ENCODE measurements around the gene SPINK6. TPM values are rescaled to one million over a fixed set of nuclear protein-coding genes. Genes with fewer than 3 reads are reported as not detected.

SPINK6 gene
- total and polyA plus RNA-seq, 4 donors: 0.25 TPM; not detected in 3

DNA sequence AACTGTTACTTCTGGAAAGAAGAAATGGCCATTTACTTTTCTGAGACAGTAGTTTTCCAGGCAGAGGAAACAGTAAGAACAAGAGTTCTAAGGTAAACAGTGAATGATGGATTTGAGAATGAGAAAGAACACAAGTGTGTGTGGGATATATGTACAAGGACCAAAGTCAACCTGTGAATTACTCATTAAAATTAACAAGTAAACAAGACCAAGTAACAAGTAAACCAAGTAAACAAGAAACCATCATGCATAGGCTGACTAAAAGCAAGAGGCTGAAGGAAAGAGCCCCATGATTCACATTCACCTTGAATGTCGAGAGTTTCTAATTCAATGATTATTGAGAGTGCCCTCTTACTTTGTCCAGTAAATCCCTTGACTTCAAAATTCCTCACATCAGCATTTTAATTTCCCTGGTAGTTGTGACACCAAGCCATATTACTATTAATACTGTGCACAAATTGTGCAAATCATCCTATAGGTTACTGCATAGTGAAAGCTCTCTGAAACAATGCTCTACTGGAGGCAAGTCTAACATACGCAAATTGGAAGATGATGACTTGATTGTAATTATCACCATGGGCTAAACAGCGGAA is 25.6 kb downstream of the SPINK6 start:
- ATAC-seq (ENCODE audit: insufficient read depth, low FRiP score): no peak
- no peaks in the 10 kb centered on the region for H3K4me1 ChIP-seq (ENCODE audit: control insufficient read depth in 5 of 5, insufficient read depth in 5 of 5, low read length in 5 of 5)
- 94 to 95% methylated on average over 3 of the region's 3 CpGs for WGBS, 2 donors

DNA sequence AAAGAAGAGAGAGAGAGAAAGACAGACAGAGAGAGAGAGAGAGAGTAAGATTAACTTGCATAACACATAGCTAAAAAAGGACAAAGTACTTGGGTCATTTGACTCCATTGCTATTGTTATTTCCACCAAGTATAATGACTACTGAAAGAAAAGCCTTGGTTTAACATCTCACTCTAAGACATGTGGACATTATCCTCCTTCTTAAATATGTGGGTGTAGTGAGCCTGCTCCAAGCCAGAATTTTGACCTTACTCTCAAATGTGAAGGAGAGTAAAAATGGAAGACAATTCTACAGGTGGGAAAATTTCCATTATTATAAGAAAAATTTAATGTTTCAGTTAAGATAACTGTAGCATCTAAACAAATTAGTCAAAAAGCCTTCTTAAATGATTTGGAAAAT is 27.0 kb downstream of the SPINK6 start:
- H3K4me1 ChIP-seq (ENCODE audit: control insufficient read depth in 5 of 5, insufficient read depth in 5 of 5, low read length in 5 of 5): no peaks in the 10 kb centered on the region
- H3K36me3 ChIP-seq (ENCODE audit: control insufficient read depth in 4 of 4, insufficient read depth in 4 of 4, low read length in 4 of 4): no peaks in the 10 kb centered on the region
- no peak for DNase-seq
- TF ChIP-seq, protein P1, sequence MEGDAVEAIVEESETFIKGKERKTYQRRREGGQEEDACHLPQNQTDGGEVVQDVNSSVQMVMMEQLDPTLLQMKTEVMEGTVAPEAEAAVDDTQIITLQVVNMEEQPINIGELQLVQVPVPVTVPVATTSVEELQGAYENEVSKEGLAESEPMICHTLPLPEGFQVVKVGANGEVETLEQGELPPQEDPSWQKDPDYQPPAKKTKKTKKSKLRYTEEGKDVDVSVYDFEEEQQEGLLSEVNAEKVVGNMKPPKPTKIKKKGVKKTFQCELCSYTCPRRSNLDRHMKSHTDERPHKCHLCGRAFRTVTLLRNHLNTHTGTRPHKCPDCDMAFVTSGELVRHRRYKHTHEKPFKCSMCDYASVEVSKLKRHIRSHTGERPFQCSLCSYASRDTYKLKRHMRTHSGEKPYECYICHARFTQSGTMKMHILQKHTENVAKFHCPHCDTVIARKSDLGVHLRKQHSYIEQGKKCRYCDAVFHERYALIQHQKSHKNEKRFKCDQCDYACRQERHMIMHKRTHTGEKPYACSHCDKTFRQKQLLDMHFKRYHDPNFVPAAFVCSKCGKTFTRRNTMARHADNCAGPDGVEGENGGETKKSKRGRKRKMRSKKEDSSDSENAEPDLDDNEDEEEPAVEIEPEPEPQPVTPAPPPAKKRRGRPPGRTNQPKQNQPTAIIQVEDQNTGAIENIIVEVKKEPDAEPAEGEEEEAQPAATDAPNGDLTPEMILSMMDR (IDR thresholded peaks at IDR 0.05; ENCODE audit: control extremely low read depth, extremely low read depth): no peak
- H3K27me3 ChIP-seq (ENCODE audit: control insufficient read depth in 3 of 3, insufficient read depth in 3 of 3, low read length in 2 of 3): no peaks in the 10 kb centered on the region
- H3K27ac ChIP-seq (ENCODE audit: low read depth in 1 of 2, low read length in 1 of 2): no peak overlapping the region
- no peaks in the 10 kb centered on the region for H3K9me3 ChIP-seq (ENCODE audit: control insufficient read depth in 4 of 4, insufficient read depth in 3 of 4, low read length in 3 of 4)
- ATAC-seq (ENCODE audit: insufficient read depth, low FRiP score): no peak
- H3K4me3 ChIP-seq: no peak overlapping the region
- no peak overlapping the region for H3K9ac ChIP-seq (ENCODE audit: insufficient read depth in 1 of 2, low read length in 2 of 2)

More for the DNA sequence above, 25.6 kb downstream of the SPINK6 start:
- Histone ChIP-seq H3K27me3 (ENCODE audit: control insufficient read depth in 3 of 3, insufficient read depth in 3 of 3, low read length in 2 of 3) (no peaks in the 10 kb centered on the region), H3K4me3 (no peak overlapping the region), H3K9ac (ENCODE audit: insufficient read depth in 1 of 2, low read length in 2 of 2) (no peak overlapping the region), H3K36me3 (ENCODE audit: control insufficient read depth in 4 of 4, insufficient read depth in 4 of 4, low read length in 4 of 4) (no peaks in the 10 kb centered on the region), H3K27ac (ENCODE audit: low read depth in 1 of 2, low read length in 1 of 2) (no peak overlapping the region), H3K9me3 (ENCODE audit: control insufficient read depth in 4 of 4, insufficient read depth in 3 of 4, low read length in 3 of 4) (no peaks in the 10 kb centered on the region)
- DNase-seq: no peak
- TF ChIP-seq, protein P1 (IDR thresholded peaks at IDR 0.05; ENCODE audit: control extremely low read depth, extremely low read depth): no peak

DNA sequence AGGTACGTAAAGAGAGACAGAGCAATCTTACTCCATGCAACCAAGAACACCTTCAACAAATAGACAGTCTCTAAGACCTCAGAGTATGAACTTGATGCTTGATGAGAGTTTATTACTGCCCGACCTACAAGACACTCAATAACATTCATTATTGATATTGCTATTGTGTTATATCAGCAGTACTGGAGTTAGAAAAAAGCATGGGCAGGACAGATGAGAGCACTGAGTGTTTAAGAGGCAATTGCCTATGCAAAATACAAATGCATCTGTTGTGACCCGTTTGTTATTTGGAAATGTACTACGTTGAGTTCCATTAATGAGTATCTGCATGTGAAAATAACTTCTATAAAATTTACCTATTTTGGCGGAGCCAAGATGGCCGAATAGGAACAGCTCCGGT is 27.4 kb downstream of the SPINK6 start:
- H3K4me1 ChIP-seq (ENCODE audit: control insufficient read depth in 5 of 5, insufficient read depth in 5 of 5, low read length in 5 of 5): no peaks in the 10 kb centered on the region
- no peaks in the 10 kb centered on the region for H3K27me3 ChIP-seq (ENCODE audit: control insufficient read depth in 3 of 3, insufficient read depth in 3 of 3, low read length in 2 of 3)
- no peaks in the 10 kb centered on the region for H3K36me3 ChIP-seq (ENCODE audit: control insufficient read depth in 4 of 4, insufficient read depth in 4 of 4, low read length in 4 of 4)
- TF ChIP-seq, protein P1 (IDR thresholded peaks at IDR 0.05; ENCODE audit: control extremely low read depth, extremely low read depth): no peak
- DNase-seq (no peak), ATAC-seq (ENCODE audit: insufficient read depth, low FRiP score) (no peak)
- no peak overlapping the region for H3K4me3 ChIP-seq
- no peak overlapping the region for H3K9ac ChIP-seq (ENCODE audit: insufficient read depth in 1 of 2, low read length in 2 of 2)
- H3K27ac ChIP-seq (ENCODE audit: low read depth in 1 of 2, low read length in 1 of 2): no peak overlapping the region
- 93 to 97% methylated on average over 7 of the region's 7 CpGs for WGBS, 2 donors
- no peaks in the 10 kb centered on the region for H3K9me3 ChIP-seq (ENCODE audit: control insufficient read depth in 4 of 4, insufficient read depth in 3 of 4, low read length in 3 of 4)

Data from lung (tissue), 12 donors.